ENCODE data around the gene LRRC27. TPM values are rescaled to one million over a fixed set of nuclear protein-coding genes. Genes with fewer than 3 reads are reported as not detected.

LRRC27 gene
- total RNA-seq, 4 donors from 2014 or later: 3.1 to 5.8 (median 4.4) TPM

GRCh38 chr10:132306343-132306685, 25.7 kb upstream of the LRRC27 start:
- Histone ChIP-seq H3K4me1 (peaks cover 0 to 24% (median 12%) of the 10 kb centered on the region in 3 donors), H3K27me3 (no peaks in the 10 kb centered on the region), H3K27ac (no peak overlapping the region), H3K36me3 (no peaks in the 10 kb centered on the region), H3K9me3 (no peaks in the 10 kb centered on the region), H3K4me3 (no peak overlapping the region)
- WGBS, 2 donors (ENCODE audit: low coverage in 1 of 2): 93 to 96% methylated on average over 12 to 14 of the region's 16 CpGs
- no peak for TF ChIP-seq POLR2AphosphoS5 (IDR thresholded peaks at IDR 0.05)
- no peak for TF ChIP-seq POLR2A (IDR thresholded peaks at IDR 0.05)
- no peak for TF ChIP-seq CTCF (IDR thresholded peaks at IDR 0.05)
- TF ChIP-seq EP300 (IDR thresholded peaks at IDR 0.05): no peak
- no peak for ATAC-seq

GRCh38 chr10:132306864-132307751, 24.9 kb upstream of the LRRC27 start:
- H3K4me1 ChIP-seq: peaks cover 0 to 24% (median 12%) of the 10 kb centered on the region in 3 donors
- peak; percentile 49 for ATAC-seq
- no peaks in the 10 kb centered on the region for H3K27me3 ChIP-seq
- no peaks in the 10 kb centered on the region for H3K9me3 ChIP-seq
- no peak for TF ChIP-seq POLR2A (IDR thresholded peaks at IDR 0.05)
- no peak for TF ChIP-seq EP300 (IDR thresholded peaks at IDR 0.05)
- TF ChIP-seq POLR2AphosphoS5 (IDR thresholded peaks at IDR 0.05): no peak
- H3K36me3 ChIP-seq: no peaks in the 10 kb centered on the region
- peak overlapping the region; percentile 45 to 94 for H3K4me3 ChIP-seq
- 50% methylated on average over 6 of the region's 98 CpGs; no CpG with 5 or more reads in 1 of the 2 donors for WGBS, 2 donors (ENCODE audit: low coverage in 1 of 2)
- peak overlapping the region in 3 of 4 donors; percentile 86 to 91 (median 91) for H3K27ac ChIP-seq

GRCh38 chr10:132307823-132308586, 24.0 kb upstream of the LRRC27 start, which contains the start of gene STK32C:
Gene STK32C, minus strand, starts transcription at chr10:132307950. Its CDS starts 117 bp downstream, at chr10:132307833.
- Histone ChIP-seq H3K4me1 (peaks cover 0 to 24% (median 12%) of the 10 kb centered on the region in 3 donors), H3K9me3 (no peaks in the 10 kb centered on the region), H3K27me3 (no peaks in the 10 kb centered on the region), H3K27ac (peak within 1 kb of the TSS; percentile 2 to 91 (median 88)), H3K4me3 (peak within 1 kb of the TSS; percentile 45 to 94), H3K36me3 (no peaks in the 10 kb centered on the region)
- no CpG with 5 or more reads among the region's 84 CpGs for WGBS, 2 donors (ENCODE audit: low coverage in 1 of 2)
- peak; percentile 90 for ATAC-seq
- TF ChIP-seq CTCF (IDR thresholded peaks at IDR 0.05): peak in 1 of 4 experiments; percentile 39
- TF ChIP-seq POLR2AphosphoS5 (IDR thresholded peaks at IDR 0.05): peak; percentile 29
- TF ChIP-seq EP300 (IDR thresholded peaks at IDR 0.05): no peak
- TF ChIP-seq POLR2A (IDR thresholded peaks at IDR 0.05): peak; percentile 16 to 30

- Histone ChIP-seq H3K27ac (peak overlapping the region in 3 of 4 donors; percentile 86 to 91 (median 91)), H3K4me3 (peak overlapping the region; percentile 45 to 94), H3K9me3 (no peaks in the 10 kb centered on the region), H3K27me3 (no peaks in the 10 kb centered on the region), H3K4me1 (peaks cover 0 to 24% (median 12%) of the 10 kb centered on the region in 3 donors), H3K36me3 (no peaks in the 10 kb centered on the region)
- no peak for TF ChIP-seq POLR2A (IDR thresholded peaks at IDR 0.05)
- TF ChIP-seq POLR2AphosphoS5 (IDR thresholded peaks at IDR 0.05): no peak
- TF ChIP-seq EP300 (IDR thresholded peaks at IDR 0.05): no peak
- TF ChIP-seq CTCF (IDR thresholded peaks at IDR 0.05): no peak
- WGBS, 2 donors (ENCODE audit: low coverage in 1 of 2): 26 to 71% methylated on average over 4 to 17 of the region's 61 CpGs
- ATAC-seq: peak; percentile 1
Measured at GRCh38 chr10:132308587-132309470, 23.2 kb upstream of the LRRC27 start.
